Tibial artery (tissue), 4 donors: ENCODE data around the gene PAX4.

Experiments used
- DNase-seq, 2 donors: peaks; one replicate each; pipeline ENCODE4 v3.0.0-alpha.2; 2019
- H3K27ac ChIP-seq, 2 donors: fragments of 200-600 bp; sonication (generic) in 1 of 2; 1 replicate in 1 of 2; 2 replicates in 1 of 2; pipeline ENCODE4 v1.5.1; 2018 to 2019; ENCODE audit warnings: mild to moderate bottlenecking in 1 of 2
- H3K27me3 ChIP-seq, 2 donors: fragments of 200-600 bp; sonication (generic) in 1 of 2; one replicate each; pipeline versions ENCODE4 v1.5.1 to v1.6.0; 2016 to 2019
- H3K36me3 ChIP-seq, 3 donors: fragments of 200-600 bp; sonication (generic) in 2 of 3; one replicate each; pipeline ENCODE4 v1.5.1; 2016 to 2019; ENCODE audit warnings: mild to moderate bottlenecking in 2 of 3
- H3K4me1 ChIP-seq, 4 donors: fragments of 200-600 bp; sonication (generic) in 2 of 4; 1 replicate in 3 of 4; 2 replicates in 1 of 4; pipeline ENCODE4 v1.5.1; 2016 to 2019
- H3K4me3 ChIP-seq, 2 donors: fragments of 200-600 bp; sonication (generic) in 1 of 2; 1 replicate in 1 of 2; 2 replicates in 1 of 2; pipeline ENCODE4 v1.5.1; 2018 to 2019; ENCODE audit warnings: mild to moderate bottlenecking in 2 of 2
- H3K9me3 ChIP-seq, 3 donors: fragments of 200-600 bp; sonication (generic) in 1 of 3; one replicate each; pipeline ENCODE4 v1.5.1; 2016 to 2019
- CTCF ChIP-seq, 2 experiments: fragments of 200-600 bp in 1 of 2; fragments of 450-650 bp in 1 of 2; IDR thresholded peaks; one replicate each; pipeline ENCODE4 v1.5.1; 2017 to 2019; ENCODE audit warnings: antibody characterized with exemption in 2 of 2, mild to moderate bottlenecking in 1 of 2, moderate library complexity in 1 of 2
- intact Hi-C: fragments of 100-400 bp; cut with DNase I; formaldehyde crosslinking; loops from one replicate; pipeline ENCODE4 v1.15.0; 2023; ENCODE audit warnings: low total_unique reads

Gene PAX4

GRCh38 chr7:127657500-127657899 lies 39.6 kb upstream of the PAX4 start:
- H3K27ac ChIP-seq = no peak overlapping the region
- no peaks in the 10 kb centered on the region for H3K9me3 ChIP-seq
- TF ChIP-seq CTCF (IDR thresholded peaks at IDR 0.05) = no peak
- no peak overlapping the region for H3K4me3 ChIP-seq
- intact Hi-C loops = loop anchor here (10.0 kb wide), 1 partner anchor 263 kb away; the partner anchor contains the start of gene ZNF800
- no peaks in the 10 kb centered on the region for H3K27me3 ChIP-seq
- H3K4me1 ChIP-seq = peaks cover 7 to 32% (median 24%) of the 10 kb centered on the region in 4 donors
- DNase-seq = no peak
- H3K36me3 ChIP-seq = peaks cover 0 to 4% (median 0%) of the 10 kb centered on the region in 3 donors

- intact Hi-C loops = loop anchor here (10.0 kb wide), 1 partner anchor 261 kb away; the partner anchor contains the start of gene ZNF800
- Histone ChIP-seq H3K27me3 (no peaks in the 10 kb centered on the region), H3K4me3 (no peak overlapping the region), H3K27ac (no peak overlapping the region), H3K36me3 (peaks cover 0 to 4% (median 0%) of the 10 kb centered on the region in 3 donors), H3K9me3 (no peaks in the 10 kb centered on the region), H3K4me1 (peaks cover 7 to 37% (median 24%) of the 10 kb centered on the region in 4 donors)
- no peak for DNase-seq
- TF ChIP-seq CTCF (IDR thresholded peaks at IDR 0.05) = no peak
These were observed 37.8 kb upstream of the PAX4 start for GRCh38 chr7:127655720-127656119.

GRCh38 chr7:127654404-127655394 lies 36.8 kb upstream of the PAX4 start:
- no peak for TF ChIP-seq CTCF (IDR thresholded peaks at IDR 0.05)
- DNase-seq = no peak
- peaks cover 0 to 2% (median 0%) of the 10 kb centered on the region in 3 donors for H3K36me3 ChIP-seq
- H3K4me1 ChIP-seq = peaks cover 7 to 37% (median 24%) of the 10 kb centered on the region in 4 donors
- no peak overlapping the region for H3K4me3 ChIP-seq
- no peak overlapping the region for H3K27ac ChIP-seq
- intact Hi-C loops = loop anchor here (10.0 kb wide), 1 partner anchor 260 kb away; the partner anchor contains the start of gene ZNF800
- H3K9me3 ChIP-seq = no peaks in the 10 kb centered on the region
- H3K27me3 ChIP-seq = no peaks in the 10 kb centered on the region

DNA sequence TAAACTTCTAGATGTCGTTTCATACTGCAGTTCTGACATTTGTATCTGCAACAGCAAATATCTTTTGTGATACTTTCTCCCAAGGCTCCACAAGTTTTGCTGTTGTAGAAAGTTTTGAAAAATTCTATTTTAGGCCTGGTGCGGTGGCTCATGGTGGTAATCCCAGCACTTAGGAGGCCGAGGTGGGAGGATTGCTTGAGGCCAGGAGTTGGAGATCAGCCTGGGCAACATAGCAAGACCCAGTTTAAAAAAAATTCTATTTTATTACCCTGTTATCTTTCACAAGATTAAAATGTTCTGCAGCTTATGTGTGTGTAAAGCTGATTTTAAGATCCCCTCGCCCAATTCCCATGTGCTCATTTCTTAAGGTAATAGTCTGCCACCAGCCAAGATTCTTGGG lies 35.5 kb upstream of the PAX4 start:
- no peak for TF ChIP-seq CTCF (IDR thresholded peaks at IDR 0.05)
- H3K27ac ChIP-seq = no peak overlapping the region
- no peaks in the 10 kb centered on the region for H3K27me3 ChIP-seq
- H3K4me3 ChIP-seq = peak overlapping the region; percentile 91 to 96
- DNase-seq = no peak
- H3K4me1 ChIP-seq = peaks cover 7 to 37% (median 24%) of the 10 kb centered on the region in 4 donors
- H3K36me3 ChIP-seq = no peaks in the 10 kb centered on the region
- no peaks in the 10 kb centered on the region for H3K9me3 ChIP-seq
- intact Hi-C loops = loop anchor here (10.0 kb wide), 1 partner anchor 259 kb away; the partner anchor contains the start of gene ZNF800

- Histone ChIP-seq H3K9me3 (no peaks in the 10 kb centered on the region), H3K36me3 (no peaks in the 10 kb centered on the region), H3K27ac (peak overlapping the region; percentile 85 to 98), H3K4me1 (peaks cover 7 to 37% (median 24%) of the 10 kb centered on the region in 4 donors), H3K27me3 (no peaks in the 10 kb centered on the region), H3K4me3 (peak overlapping the region; percentile 91 to 96)
- intact Hi-C loops = loop anchor here (1.0 to 10.0 kb wide), 2 partner anchors 64 to 258 kb away; partner anchors contain the start of genes ARF5 and ZNF800
- no peak for TF ChIP-seq CTCF (IDR thresholded peaks at IDR 0.05)
- DNase-seq = no peak
These were observed 34.6 kb upstream of the PAX4 start for GRCh38 chr7:127652333-127653248.
